Astrocyte of the spinal cord (primary cell): ENCODE results near the gene PSMD5.
A peak's percentile ranks its signal among the peaks of the same experiment; 100 is the strongest.

Experiments
- DNase-seq: peaks from one replicate; pipeline ENCODE4 v3.0.0; 2011; ENCODE audit warnings: low read depth, low spot score
- H3K4me3 ChIP-seq: 2 replicates; pipeline ENCODE4 v1.5.1; 2011; ENCODE audit warnings: low read depth, mild to moderate bottlenecking, low read length, moderate library complexity
- CTCF ChIP-seq: IDR thresholded peaks from 2 replicates; pipeline ENCODE4 v1.5.1; 2012; ENCODE audit warnings: low read depth, mild to moderate bottlenecking, low read length, inconsistent platforms
- in situ Hi-C: cut with HindIII; loops from 2 replicates; pipeline ENCODE4 v1.10.0; 2017; ENCODE audit warnings: low sequenced_read_pairs

Gene PSMD5

GRCh38 chr9:120792898-120793765, 49.6 kb downstream of the PSMD5 start, which contains the start of gene FBXW2:
TSS of gene FBXW2 (minus strand) at chr9:120793416. CDS start at chr9:120788258, 5,158 bp downstream.
- peak; percentile 90 for DNase-seq
- H3K4me3 ChIP-seq, result peak within 1 kb of the TSS; percentile 77
- in situ Hi-C loops, result no loop called here
- TF ChIP-seq CTCF, result no peak

- DNase-seq, result no peak
- no peak overlapping the region for H3K4me3 ChIP-seq
- in situ Hi-C loops, result no loop called here
- no peak for TF ChIP-seq CTCF
Measured at GRCh38 chr9:120791161-120791560, 51.6 kb downstream of the PSMD5 start.

- H3K4me3 ChIP-seq, result no peak overlapping the region
- DNase-seq, result no peak
- in situ Hi-C loops, result no loop called here
- no peak for TF ChIP-seq CTCF
Measured at GRCh38 chr9:120787933-120788332, 54.8 kb downstream of the PSMD5 start.

- TF ChIP-seq CTCF, result no peak
- in situ Hi-C loops, result no loop called here
- DNase-seq, result no peak
- no peak overlapping the region for H3K4me3 ChIP-seq
Measured at GRCh38 chr9:120783602-120784047, 59.1 kb downstream of the PSMD5 start.

- in situ Hi-C loops, result no loop called here
- TF ChIP-seq CTCF, result no peak
Measured at GRCh38 chr9:120781236-120781635, 61.5 kb downstream of the PSMD5 start.

GRCh38 chr9:120780367-120780766, 62.4 kb downstream of the PSMD5 start:
- TF ChIP-seq CTCF, result no peak
- in situ Hi-C loops, result no loop called here
- no peak for DNase-seq
- no peak overlapping the region for H3K4me3 ChIP-seq

More at GRCh38 chr9:120781236-120781635, 61.5 kb downstream of the PSMD5 start:
- DNase-seq, result no peak
- no peak overlapping the region for H3K4me3 ChIP-seq
